ENCODE measurements around the gene NUP85. TPM values are rescaled to one million over a fixed set of nuclear protein-coding genes. Genes with fewer than 3 reads are reported as not detected.

The NUP85 gene
- total RNA-seq, 1 donor from 2014 or later, result 126 TPM

GRCh38 chr17:75262112-75262606 lies 56.7 kb downstream of the NUP85 start:
- TF ChIP-seq CTCF (conservative IDR thresholded peaks at IDR 0.05), result no peak
- Mint-ChIP-seq H3K36me3 (ENCODE audit: low read depth) (no peaks in the 10 kb centered on the region), H3K4me3 (peak overlapping the region; percentile 99), H3K27me3 (ENCODE audit: low read depth) (no peaks in the 10 kb centered on the region), H3K9me3 (no peaks in the 10 kb centered on the region), H3K27ac (ENCODE audit: unreplicated experiment) (peak overlapping the region; percentile 100), H3K4me1 (peaks cover 37% of the 10 kb centered on the region)
- DNase-seq (ENCODE audit: low read depth, low spot score), result no peak

- peak overlapping the region; percentile 99 for H3K4me3 Mint-ChIP-seq
- peaks cover 32% of the 10 kb centered on the region for H3K4me1 Mint-ChIP-seq
- DNase-seq (ENCODE audit: low read depth, low spot score), result no peak
- TF ChIP-seq CTCF (conservative IDR thresholded peaks at IDR 0.05), result no peak
- no peaks in the 10 kb centered on the region for H3K9me3 Mint-ChIP-seq
- no peaks in the 10 kb centered on the region for H3K27me3 Mint-ChIP-seq (ENCODE audit: low read depth)
- H3K36me3 Mint-ChIP-seq (ENCODE audit: low read depth), result no peaks in the 10 kb centered on the region
- H3K27ac Mint-ChIP-seq (ENCODE audit: unreplicated experiment), result no peak overlapping the region
Measured at GRCh38 chr17:75263055-75263454, 57.6 kb downstream of the NUP85 start.

- Mint-ChIP-seq H3K36me3 (ENCODE audit: low read depth) (no peaks in the 10 kb centered on the region), H3K9me3 (no peaks in the 10 kb centered on the region), H3K27ac (ENCODE audit: unreplicated experiment) (no peak overlapping the region), H3K4me1 (peaks cover 26% of the 10 kb centered on the region), H3K27me3 (ENCODE audit: low read depth) (no peaks in the 10 kb centered on the region), H3K4me3 (peak overlapping the region; percentile 47)
- DNase-seq (ENCODE audit: low read depth, low spot score), result no peak
- no peak for TF ChIP-seq CTCF (conservative IDR thresholded peaks at IDR 0.05)
Measured at GRCh38 chr17:75265614-75266315, 60.3 kb downstream of the NUP85 start.

- no peaks in the 10 kb centered on the region for H3K27me3 Mint-ChIP-seq (ENCODE audit: low read depth)
- peaks cover 23% of the 10 kb centered on the region for H3K4me1 Mint-ChIP-seq
- TF ChIP-seq CTCF (conservative IDR thresholded peaks at IDR 0.05), result no peak
- H3K36me3 Mint-ChIP-seq (ENCODE audit: low read depth), result no peaks in the 10 kb centered on the region
- H3K4me3 Mint-ChIP-seq, result peak overlapping the region; percentile 77
- H3K9me3 Mint-ChIP-seq, result no peaks in the 10 kb centered on the region
- H3K27ac Mint-ChIP-seq (ENCODE audit: unreplicated experiment), result no peak overlapping the region
- no peak for DNase-seq (ENCODE audit: low read depth, low spot score)
Measured at GRCh38 chr17:75266316-75267152, 61.1 kb downstream of the NUP85 start.

GRCh38 chr17:75267153-75267410 lies 61.6 kb downstream of the NUP85 start:
- Mint-ChIP-seq H3K4me3 (peak overlapping the region; percentile 77), H3K4me1 (peaks cover 27% of the 10 kb centered on the region), H3K27me3 (ENCODE audit: low read depth) (no peaks in the 10 kb centered on the region), H3K27ac (ENCODE audit: unreplicated experiment) (no peak overlapping the region), H3K9me3 (no peaks in the 10 kb centered on the region), H3K36me3 (ENCODE audit: low read depth) (no peaks in the 10 kb centered on the region)
- TF ChIP-seq CTCF (conservative IDR thresholded peaks at IDR 0.05), result no peak
- no peak for DNase-seq (ENCODE audit: low read depth, low spot score)

All from neural crest cell (in vitro differentiated cells).